IPS-NIHi7 (cell line): Measurements from ENCODE around the gene RHCG.

Experiments
- DNase-seq: peaks from one replicate; pipeline ENCODE4 v3.0.0; 2012; ENCODE audit warnings: mixed read lengths; ENCODE audit errors: extremely low spot score

Gene RHCG

DNA sequence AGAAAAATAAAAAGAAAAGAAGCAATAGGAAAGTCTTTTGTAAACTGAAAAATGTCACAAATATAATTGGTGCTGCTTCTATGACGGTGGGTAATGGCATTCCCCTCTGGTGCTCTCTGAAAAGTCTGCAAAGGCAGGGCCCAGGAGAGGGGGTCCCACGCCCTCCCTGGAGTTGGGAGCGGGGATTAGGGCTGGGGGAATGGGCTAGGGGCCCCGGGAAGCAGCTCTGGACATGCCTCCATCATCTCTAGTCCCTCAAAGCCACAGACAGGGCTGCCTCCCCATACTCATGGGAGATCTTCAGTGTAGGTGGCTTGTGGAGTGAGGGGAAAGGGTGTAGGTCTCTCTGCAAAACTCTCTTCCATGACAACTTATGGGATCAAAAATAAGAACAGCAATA is 7.8 kb upstream of the RHCG start:
- DNase-seq = no peak

DNA sequence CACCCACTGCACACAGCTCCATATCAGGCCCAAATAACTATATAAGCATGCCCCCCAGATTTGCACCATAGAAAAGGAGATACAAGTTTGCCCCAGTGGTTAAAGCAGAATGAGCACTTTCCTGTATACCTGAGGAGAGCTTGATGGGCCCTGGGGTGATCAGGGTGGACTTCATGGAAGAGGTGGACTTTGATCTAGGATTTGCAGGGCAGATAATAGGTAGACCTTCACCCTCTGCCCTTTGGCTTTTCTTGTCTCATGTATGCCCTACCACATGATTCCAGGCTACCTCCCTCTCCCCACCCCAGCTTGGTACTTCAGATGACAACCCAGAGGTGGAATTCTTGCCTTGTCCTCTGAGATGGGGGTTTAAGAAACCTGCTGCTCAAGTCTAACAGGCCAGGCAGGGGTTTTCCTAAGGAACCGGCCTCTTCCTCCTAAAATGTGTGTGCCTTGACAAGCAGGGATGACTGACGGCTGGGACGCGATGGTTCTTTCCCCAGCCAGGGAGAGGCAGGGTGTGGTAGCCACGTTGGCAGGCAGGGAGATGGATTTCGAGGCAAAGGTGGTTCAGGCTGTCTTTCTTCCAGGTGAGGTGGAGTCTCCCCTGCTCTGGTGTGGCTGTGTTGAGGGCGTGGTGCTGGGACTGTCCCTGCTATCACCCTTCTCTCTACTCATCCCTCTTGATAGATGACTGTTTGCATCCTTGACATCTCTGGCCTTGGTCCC is 6.6 kb upstream of the RHCG start:
- no peak for DNase-seq

- DNase-seq = no peak
Measured at GRCh38 chr15:89501646-89502045, 5.3 kb upstream of the RHCG start.

DNA sequence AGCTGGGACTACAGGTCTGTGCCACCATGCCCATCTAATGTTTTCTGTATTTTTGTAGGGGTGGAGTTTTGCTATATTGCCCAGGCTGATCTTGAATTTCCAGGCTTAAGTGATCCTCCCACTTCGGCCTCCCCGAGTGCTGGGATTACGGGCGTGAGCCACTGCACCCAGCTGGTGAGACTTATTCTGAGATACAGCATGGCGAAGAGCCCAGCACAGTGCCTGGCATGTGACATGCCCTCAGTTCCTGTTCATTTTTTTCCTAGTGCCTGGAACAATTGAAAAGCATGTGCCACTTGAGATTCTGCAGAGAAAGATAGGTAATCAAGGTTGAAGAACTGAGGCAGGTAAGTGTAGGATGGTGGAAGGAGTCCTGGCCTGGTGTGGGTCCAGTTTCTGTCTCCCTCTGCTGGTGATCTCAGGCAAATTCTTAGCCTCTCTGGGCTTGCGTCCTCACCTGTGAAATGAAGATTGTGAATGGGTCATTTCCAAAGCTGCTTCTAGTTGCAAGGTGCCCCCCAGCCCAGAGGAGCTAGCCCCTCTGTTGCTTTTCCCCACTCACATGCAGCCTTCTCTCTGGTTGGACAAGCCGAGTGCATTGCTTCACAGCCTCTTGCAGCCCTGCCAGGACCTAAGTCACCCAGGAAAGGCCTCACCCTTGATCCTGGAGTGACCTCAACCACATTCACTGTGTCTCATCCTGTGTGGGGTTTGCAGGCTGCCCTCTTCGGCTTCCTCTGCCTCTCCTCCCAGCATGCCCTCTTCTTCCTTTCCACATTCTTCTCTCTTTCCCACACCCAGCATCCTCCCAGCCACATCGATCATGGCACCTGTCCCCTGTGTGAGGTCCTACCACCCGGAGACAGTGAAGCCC is 4.3 kb upstream of the RHCG start:
- DNase-seq = no peak

DNA sequence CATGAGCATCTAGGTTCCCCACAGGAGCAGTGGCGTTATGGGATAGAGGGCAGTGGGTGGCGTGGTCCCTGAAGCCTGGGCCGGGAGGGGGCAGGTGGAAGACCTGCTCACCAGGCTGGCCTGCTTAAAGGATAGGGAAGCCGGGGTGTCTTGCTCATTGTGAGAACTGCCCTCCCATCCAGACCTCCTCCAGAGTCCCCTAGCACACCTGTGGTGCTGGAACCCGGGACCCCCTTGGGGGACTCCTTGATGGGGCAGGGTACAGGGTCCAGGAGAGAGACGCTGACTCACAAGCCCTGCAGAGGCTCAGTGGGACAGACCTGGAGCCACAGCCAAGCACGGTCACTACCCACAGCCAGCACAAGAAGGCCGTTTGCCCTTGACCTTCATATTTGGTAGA is 2.8 kb upstream of the RHCG start:
- DNase-seq = no peak

DNA sequence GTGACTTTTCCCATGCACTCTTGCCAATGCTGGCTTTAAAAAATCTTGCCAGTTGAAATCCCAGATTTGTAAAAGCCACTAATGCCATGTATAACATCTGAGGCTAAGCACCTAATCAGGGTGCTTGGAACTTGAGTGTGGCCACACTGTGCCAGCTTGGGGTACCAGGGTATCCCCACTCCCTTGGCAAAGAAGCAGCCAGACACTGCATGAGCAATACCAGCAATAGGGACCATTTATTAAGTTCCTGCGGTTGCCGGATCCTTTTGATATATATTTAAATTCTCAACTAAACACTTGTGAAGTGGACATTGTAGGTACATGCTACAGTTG is 2.2 kb upstream of the RHCG start:
- no peak for DNase-seq

GRCh38 chr15:89497231-89497630 is 848 bp upstream of the RHCG start:
- DNase-seq = no peak

DNA sequence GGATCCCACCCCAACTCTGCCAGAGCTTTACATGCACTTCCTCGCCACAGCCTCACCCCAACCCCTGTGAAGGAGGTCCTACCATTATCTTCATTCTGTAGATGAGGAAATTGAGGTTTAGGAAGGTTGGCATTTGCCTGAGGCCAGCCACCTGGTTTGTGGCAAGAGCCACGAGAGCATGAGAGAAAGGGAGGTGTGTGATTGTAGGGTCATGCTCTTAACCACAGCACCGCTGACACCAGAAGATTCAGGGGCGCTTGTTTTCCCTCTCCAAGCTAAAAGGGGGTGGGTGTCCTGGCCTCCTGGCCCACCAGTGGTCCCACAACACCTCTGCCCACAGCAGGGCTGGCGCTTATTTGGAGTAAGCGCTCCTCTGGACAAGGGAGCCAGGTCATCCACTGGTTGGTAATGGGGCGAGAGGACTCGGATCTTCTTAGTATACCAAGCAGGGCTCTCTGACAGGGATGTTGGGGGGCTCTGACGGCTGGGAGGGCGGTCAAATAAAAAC is 691 bp downstream of the RHCG start:
- no peak for DNase-seq

DNA sequence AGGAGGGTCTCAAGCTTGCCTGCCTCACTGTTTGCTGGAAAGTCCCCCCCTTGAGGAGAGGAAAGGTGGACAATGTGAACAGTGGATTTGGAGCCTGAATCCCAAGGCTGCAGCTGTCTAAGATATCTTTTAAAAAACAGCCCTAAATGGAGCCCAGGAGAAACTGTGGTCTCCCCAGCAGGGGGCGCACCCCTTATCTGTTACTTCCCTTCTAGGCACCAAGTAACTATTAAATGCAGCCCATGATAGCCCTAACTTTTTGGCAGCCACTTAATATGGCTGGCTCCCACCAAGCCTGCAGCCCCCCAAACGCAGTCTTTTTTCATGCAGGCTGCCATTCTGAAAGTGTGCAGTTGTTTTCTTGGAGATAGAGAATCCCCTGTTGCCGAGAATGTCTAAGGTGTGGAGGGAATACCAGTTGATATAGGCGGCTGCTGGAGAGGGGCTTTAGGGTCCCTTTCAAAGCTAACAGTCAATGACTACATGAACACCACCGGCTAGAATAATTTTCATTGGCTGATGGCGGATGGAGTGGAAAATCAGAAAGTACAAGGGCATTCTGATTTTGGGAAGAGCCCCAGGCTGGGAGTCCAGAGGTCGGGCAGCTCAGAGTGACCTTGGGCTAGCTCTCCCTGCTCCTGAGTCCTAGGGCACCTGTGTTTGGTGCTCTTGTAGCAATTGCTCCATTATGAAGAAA is 1.3 kb downstream of the RHCG start:
- DNase-seq = peak; percentile 40

DNA sequence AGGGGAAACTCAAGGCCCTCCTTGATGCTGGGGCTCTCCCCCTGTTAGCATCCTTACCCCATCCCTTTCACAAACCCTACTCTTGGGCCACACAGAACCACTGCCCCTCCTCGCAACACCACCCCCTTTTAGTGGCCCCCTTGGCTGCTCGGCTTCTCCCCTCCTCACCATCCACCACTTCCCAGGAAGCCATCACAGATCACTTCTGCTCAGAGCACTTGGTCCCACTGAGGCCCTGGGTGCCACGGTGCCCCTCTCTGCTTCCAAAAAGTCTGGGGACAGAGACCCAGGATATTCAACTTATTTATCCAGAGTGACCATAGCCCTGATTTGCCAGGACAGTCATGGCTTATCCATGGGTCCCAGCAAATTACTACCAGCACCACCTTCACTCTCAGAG is 2.4 kb downstream of the RHCG start:
- DNase-seq = no peak

DNA sequence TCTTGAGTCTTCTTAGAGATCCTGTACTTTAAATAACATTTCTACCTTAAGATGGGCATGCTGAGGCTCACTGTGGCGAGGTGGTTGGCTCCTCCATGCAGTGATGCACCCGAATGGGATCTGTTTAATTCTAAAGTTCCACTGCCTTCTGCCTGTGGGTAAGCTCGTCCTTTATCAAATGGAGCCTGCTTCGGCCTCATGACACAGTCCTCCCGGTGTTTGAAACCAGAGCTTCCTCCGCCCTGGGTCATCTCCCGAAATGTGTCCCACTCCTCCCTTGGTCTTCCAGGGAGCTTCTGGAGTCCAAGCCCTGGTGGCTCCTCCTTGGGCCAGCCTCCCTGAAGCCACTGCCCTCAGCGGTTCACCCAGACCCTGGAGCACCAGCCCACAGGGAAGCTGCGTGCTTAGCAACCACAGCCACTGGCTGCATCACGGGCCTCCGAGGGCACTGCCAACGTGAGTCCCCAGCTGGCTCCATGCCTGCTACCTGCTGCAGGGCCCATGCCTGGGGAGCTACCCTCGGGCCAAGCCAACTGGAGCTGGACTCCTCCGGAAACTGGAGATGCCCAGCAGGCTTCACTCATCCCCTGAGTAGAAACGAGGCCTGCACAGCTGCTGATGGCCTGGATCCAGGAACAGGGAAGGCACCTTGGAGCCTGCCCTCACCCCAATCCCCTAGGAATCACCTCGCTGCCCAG is 3.3 kb downstream of the RHCG start:
- DNase-seq = no peak

GRCh38 chr15:89492111-89492641 is 4.2 kb downstream of the RHCG start:
- DNase-seq = peak; percentile 83

- DNase-seq = no peak
Measured at GRCh38 chr15:89490814-89491315, 5.5 kb downstream of the RHCG start.

GRCh38 chr15:89490081-89490813 is 6.1 kb downstream of the RHCG start:
- no peak for DNase-seq

DNA sequence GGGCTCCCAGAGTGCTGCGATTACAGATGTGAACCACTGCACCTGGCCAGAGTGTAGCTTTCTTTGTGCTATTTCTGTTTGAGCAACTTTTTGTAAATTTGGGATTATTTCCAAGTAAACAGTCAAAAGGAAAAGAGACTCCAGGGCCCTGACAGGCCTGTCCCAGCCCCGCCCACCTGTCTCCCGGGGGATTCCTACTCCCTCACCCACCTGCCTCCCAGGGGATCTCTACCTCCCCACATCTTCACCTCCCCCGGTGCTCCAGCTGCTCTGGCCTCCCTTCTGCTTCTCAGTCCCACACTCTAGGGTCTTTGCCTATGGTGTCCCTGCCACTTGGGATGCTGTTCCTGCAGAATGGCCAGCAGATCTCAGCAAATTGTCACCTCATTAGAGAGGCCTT is 7.0 kb downstream of the RHCG start:
- DNase-seq = no peak

- DNase-seq = no peak
Measured at GRCh38 chr15:89487791-89488190, 8.6 kb downstream of the RHCG start.

- DNase-seq = peak; percentile 63
Measured at GRCh38 chr15:89486726-89487050, 9.7 kb downstream of the RHCG start.

- DNase-seq = no peak
Measured at GRCh38 chr15:89483079-89483478, 13.3 kb downstream of the RHCG start.

GRCh38 chr15:89482139-89482538 is 14.2 kb downstream of the RHCG start:
- no peak for DNase-seq

GRCh38 chr15:89480505-89480904 is 15.9 kb downstream of the RHCG start:
- DNase-seq = no peak

DNA sequence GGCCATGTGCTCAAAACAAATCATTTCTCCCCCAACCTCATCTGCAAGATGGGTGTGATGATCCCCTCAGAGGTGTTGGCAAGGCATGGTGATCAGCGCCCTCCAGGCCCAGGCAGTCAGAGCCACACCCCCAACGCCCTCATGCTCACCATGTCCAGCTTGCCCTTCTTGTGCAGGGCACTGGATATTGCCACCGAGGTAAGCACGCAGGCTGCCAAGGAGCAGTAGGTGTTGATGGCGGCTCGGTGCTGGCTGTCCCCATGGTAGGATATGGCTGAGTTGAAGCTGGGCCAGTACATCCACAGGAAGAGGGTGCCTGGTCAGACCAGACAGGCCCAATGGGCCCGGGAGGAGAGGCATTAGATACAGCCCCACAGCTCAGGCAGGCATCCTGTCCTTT is 17.2 kb downstream of the RHCG start:
- no peak for DNase-seq
